SKM-1 (cell line): Measurements from ENCODE around the gene CCDC66.

Experiments used
- DNase-seq: peaks from one replicate; lab custom pipeline; 2025; ENCODE audit not compliant: unreplicated experiment; lab: John Stamatoyannopoulos, UW

CCDC66 gene

DNA sequence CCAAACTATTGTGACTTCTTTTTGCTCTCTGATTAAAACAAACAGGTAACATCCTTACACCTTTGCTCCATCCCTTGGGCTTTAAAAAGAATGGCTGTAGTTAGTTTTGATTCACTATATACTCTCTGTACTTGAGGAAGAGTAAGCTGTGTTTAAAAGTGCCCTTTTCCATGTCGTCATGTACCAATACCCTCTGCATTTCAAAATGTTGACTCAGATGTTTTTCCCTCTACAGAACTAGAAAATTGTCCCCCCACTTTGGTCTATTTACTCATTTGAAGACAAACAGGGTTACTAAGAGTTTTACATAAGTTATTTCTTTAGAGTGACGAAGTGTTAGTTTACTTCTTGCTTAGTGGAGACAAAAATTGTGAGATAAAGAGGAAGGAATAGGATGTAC is 63.4 kb downstream of the CCDC66 start:
- DNase-seq, result no peak

DNA sequence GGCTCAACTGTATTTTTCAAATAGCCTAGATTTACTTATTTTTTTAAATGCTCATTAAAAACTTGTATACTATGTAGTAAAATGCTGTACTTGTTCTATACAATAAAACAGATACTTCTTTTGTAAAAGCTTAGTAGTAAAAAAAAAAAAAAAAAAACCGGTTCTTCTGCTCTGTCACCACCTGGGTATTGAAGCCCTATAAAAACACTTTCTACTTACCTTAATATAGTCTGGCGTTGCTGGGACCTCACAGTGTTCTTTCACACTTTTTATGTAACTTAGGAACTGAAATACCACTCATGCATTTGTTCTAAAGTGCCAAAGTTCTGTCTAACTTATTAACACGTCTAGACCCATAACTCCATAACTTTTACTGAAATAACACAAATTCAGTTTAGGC is 64.7 kb downstream of the CCDC66 start:
- DNase-seq, result no peak

DNA sequence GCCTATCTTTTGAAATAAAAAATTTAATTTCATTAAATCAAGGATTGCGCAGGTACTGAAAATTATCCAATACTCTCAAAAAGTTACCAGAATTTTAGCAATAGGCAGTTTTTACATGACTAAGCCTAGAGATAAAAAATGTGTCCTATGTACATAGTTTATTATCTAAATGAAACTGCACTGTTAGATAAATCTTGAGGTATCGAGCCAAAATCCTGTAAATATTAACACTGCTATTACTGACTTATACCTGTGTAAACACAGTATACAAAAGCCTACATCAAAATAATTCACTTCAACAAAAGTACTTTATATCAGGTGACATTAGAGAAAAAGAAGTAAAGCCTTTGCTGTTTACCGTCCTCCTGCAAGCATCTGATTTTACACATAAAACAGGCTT is 65.4 kb downstream of the CCDC66 start:
- DNase-seq, result no peak

DNA sequence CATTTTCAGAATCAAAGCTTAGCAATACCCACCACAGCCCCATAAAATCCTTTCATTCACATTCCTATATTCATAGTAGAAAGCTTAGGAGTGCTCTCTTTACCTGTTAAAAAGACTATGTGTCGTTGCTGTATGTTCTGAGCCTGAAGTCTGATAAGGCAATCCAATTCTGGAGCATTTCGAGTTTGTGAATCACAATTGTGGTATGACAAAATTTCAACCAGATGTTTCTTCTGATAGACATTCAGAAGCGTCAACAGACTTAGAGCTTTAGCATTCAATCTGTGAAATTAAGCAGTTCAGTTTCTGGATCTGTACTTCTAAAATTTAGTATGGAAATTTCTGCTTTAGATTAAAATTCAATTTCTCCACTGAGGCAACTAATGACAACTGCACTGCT is 67.8 kb downstream of the CCDC66 start:
- DNase-seq, result no peak

DNA sequence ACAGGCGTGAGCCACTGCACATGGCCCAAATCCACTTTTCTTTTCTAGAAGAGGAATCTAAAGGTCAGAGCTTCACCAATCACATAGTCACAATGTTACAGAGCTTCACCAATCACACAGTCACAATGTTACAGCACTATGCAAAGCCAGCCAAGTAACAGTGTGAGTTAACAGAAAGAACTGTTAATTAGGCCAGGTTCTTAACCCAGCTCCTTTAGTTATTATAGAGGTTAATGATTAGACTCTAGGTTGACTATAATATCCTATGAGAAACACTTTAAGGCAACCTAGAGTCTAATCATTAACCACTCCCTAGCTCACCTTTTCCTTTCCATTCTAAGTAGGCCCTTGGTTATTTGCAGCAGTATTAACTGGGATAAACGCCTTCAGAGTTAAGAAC is 72.1 kb downstream of the CCDC66 start:
- no peak for DNase-seq

DNA sequence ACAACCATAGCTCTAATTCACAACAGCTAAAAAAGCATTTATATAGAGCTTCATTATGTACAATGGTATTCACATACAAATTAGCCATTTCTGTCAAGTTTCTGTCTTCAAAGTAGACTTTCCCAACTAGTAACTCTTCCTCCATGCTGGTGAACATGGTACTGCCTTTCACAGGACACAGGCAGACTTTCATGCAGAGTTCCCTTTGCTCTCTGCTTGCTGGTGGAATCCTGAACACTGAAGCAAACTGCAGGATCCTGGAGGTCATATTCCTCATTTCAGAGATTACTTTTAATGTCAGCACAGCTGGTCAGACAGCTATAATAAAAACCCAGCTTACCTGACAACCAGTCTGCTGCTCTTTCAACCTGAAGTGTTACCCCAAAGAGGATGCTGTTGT is 72.5 kb downstream of the CCDC66 start:
- no peak for DNase-seq

DNA sequence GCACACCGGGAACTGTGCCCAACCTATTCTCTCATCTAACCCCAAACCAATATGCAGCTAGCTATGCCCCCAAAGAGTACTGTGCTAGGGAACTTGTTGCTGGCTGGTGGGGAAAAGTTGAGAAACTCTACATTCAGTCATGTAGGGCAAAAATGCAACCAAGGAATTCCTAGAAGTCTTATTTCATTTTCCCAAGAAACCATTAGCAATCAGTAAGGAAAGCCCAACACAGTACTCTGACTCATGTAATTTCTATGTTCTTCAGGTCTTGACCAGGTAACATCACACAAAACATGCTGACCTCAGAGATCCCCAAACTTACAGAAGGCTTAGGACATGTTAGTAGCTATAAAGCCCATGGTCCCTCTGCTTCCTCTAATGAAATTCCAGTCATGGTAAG is 74.0 kb downstream of the CCDC66 start:
- no peak for DNase-seq

DNA sequence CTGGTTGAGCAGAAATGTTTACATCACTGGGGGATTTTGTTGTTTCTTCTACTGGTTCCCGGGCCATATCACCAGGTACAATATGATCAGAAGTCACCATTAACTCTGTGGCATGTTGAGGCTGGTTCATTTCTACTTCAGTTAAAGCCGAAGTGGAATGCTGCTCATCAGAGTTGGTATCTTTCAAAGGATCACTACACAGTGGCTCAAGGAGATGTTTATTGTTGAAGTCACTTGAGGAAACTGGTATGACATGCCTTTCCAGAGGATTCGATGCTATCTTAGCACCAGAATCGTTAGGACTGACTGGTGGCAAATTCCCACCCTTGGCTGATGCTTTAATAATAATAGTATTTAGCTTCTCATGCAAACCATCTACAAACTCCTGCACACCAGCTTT is 76.2 kb downstream of the CCDC66 start:
- DNase-seq, result no peak

DNA sequence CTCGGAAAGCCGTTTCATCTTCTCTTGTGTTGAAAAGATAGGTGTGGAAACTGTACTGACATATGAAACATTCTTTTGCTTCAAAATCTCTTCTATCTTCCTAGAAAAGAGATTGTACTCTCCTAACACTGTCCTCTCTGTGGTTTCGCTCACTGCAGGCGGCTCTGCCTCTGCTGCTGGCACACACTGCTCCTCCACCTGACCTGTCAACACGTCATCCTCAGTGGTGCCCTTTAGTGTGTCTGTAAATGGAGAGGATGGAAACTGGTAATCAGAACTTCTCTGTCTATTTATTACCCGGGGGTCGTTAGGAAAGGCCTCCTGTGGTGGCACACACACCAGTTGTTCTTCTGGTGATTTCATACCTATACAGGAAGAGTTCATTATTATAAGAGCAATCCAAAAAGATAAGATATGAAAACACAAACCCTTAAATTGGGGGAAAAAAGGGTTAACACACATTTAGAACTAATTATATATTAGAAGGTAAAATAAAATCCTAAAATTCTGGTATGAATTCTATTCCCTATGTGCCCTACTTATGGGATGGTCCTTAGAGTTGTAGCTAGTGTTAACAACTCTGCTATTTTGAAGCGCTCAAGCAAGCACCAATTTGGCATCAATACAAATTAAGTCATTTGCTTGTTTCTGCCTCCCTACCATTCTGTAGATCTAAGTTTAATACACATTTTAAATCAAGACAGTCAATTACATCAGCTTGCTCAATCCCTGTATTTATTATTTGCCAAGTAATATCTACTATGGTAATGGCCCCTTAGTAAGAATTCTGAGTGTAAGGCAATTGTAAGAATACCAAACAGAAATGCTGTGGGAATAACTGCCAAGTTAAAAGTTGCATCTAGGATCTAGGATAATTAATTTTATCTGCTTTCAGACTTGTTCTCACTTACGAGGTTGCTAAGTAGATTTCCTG is 76.9 kb downstream of the CCDC66 start:
- no peak for DNase-seq

DNA sequence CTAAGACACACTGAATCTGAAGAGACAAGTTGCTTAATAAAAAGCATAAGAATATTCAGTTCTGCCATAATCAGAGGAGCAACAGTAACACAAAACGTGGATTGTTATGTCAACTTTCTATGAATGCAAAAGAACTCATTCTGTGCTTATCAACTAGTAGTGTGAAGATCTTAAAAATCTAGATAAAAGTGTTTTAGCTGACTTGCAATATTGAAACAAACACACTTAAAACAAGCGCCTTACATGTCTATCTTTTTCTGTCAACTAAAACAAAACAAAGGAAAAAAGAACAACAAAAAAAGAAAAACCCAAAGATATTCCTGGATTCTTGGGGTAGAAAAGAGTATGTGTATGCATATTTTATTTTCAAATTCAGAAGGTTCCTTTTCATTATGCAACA is 88.4 kb downstream of the CCDC66 start:
- DNase-seq, result no peak

DNA sequence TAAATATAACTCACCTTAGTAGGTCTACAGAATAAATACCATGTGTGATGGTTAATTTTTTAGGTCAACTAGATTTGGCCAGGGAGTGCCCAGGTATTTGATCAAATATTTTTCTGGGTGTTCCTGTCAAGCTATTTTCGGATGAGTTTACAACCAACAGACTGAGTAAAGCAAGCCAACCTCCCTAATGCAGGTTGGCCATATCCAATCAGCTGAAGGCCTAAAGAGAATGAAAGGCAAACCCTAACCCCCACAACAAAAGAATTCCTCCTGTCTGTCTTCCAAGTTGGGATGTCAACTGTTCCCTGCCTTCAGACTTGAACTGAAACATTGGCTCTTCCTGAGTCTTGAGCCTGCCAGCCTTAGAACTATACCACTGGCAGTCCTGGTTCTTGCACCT is 97.5 kb downstream of the CCDC66 start:
- no peak for DNase-seq

DNA sequence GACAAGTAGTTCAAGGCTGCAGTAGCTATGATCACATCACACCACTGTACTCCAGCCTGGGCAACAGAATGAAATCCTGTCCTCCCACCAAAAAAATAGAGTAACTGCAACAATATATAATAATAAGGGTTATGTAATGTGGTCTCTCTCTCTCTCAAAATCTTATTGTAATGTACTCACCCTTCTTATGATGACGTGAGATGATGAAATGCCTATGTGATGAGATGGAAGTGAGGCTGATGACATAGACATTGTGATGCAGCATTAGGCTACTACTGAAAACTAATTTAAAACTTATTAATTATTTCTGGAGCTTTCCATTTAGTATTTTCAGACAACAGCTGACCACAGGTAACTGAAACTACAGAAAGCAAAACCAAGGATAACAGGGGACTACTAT is 98.7 kb downstream of the CCDC66 start:
- DNase-seq, result no peak

DNA sequence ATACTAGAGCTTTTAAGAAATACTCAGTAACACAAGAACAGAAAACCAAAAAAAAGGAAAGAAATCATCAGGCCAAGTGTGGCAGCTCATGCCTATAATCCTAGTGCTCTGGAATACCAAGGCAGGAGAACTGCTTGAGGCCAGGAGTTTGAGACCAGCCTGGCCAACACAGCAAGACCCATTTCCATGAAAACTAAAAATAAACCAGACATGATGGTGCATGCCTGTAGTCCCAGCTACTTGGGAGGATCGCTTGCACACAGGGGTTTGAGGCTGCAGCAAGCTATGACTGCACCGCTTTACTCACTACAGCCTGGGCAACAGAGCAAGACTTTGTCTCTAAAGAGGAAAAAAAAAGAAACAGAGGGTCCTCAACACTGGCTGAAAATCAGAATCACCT is 107.8 kb downstream of the CCDC66 start:
- DNase-seq, result no peak

DNA sequence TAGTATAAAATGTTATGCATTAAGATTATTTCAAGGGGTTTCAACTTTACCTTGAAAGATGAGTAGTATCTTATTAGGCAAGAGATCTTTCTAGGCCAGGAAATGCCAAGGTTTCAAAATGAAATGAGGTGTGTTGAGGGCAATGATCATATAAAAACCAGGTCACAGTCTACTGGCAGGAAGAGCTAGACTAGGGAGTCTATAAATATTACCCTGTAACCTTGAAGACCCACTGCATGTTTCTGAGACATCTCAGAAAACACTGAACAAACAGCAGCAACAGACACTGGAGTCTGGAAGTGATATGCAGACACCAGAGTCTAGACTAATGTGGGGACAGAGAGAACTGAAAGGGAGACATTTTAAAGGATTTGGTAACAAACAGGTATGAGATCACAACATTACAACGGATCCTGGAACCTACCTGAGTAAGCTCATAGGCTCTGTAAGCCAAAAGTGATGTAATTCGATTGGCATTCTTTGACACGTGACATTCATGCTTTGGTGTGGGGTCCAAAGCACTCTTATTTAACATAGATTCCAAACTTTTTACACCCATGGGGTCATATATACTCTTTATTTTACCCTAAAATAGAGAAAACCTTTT is 111.1 kb downstream of the CCDC66 start:
- DNase-seq, result no peak
